ENCODE results near the gene RTF1. TPM values are rescaled to one million over a fixed set of nuclear protein-coding genes. Genes with fewer than 3 reads are reported as not detected.

RTF1 gene
- polyA plus RNA-seq, 2 of the 4 experiments (the other 2 are of a cell fraction) = 21.1 to 22.8 TPM

- Histone ChIP-seq H3K4me1 (no peaks in the 10 kb centered on the region), H3K4me2 (no peak overlapping the region), H3K4me3 (no peak overlapping the region), H3K9me3 (no peaks in the 10 kb centered on the region), H3K27ac (no peak overlapping the region)
- FAIRE-seq (no peak), ATAC-seq (no peak; a peak in 1 of 6 replicates), DNase-seq (ENCODE audit: low read depth in 1 of 2, low spot score in 1 of 2) (no peak)
- POLR2A ChIA-PET = no interaction called here
- CTCF ChIA-PET = no interaction called here
- no peak for TF ChIP-seq ESRRA (IDR thresholded peaks at IDR 0.05; ENCODE audit: borderline replicate concordance, low read length)
- no peak for TF ChIP-seq RARB (CRISPR knock-in tag; IDR thresholded peaks at IDR 0.05)
- no peak for TF ChIP-seq FOXS1 (CRISPR knock-in tag; IDR thresholded peaks at IDR 0.05)
- TF ChIP-seq CHD4 (IDR thresholded peaks at IDR 0.05; ENCODE audit: borderline replicate concordance) = no peak
- TF ChIP-seq GATA3 (IDR thresholded peaks at IDR 0.05; ENCODE audit: borderline replicate concordance) = no peak
- no peak for TF ChIP-seq FOSB (CRISPR knock-in tag; IDR thresholded peaks at IDR 0.05)
- TF ChIP-seq NPAS2 (CRISPR knock-in tag; IDR thresholded peaks at IDR 0.05; ENCODE audit: borderline replicate concordance) = no peak
- no peak for TF ChIP-seq ZFP36 (IDR thresholded peaks at IDR 0.05; ENCODE audit: borderline replicate concordance, partially characterized antibody)
- no peak for TF ChIP-seq EP300 (IDR thresholded peaks at IDR 0.05)
- TF ChIP-seq HEYL (CRISPR knock-in tag; IDR thresholded peaks at IDR 0.05) = no peak
- TF ChIP-seq NR3C1 (IDR thresholded peaks at IDR 0.05) = no peak
- no peak for TF ChIP-seq BHLHE40 (IDR thresholded peaks at IDR 0.05; ENCODE audit: low read depth, low read length)
- WGBS (ENCODE audit: missing lambda C conversion rate) = 96% methylated on average over 2 of the region's 2 CpGs
These were observed 24.2 kb upstream of the RTF1 start for GRCh38 chr15:41392659-41393058.

- 95% methylated on average over 4 of the region's 4 CpGs for WGBS (ENCODE audit: missing lambda C conversion rate)
- TF ChIP-seq FOXS1 (CRISPR knock-in tag; IDR thresholded peaks at IDR 0.05) (no peak), E2F6 (IDR thresholded peaks at IDR 0.05; ENCODE audit: borderline replicate concordance, low read depth) (no peak), HDAC2 (IDR thresholded peaks at IDR 0.05) (no peak), MAFK (IDR thresholded peaks at IDR 0.05; ENCODE audit: partially characterized antibody) (no peak), ELK1 (IDR thresholded peaks at IDR 0.05; ENCODE audit: low read depth, low read length) (no peak), REST (IDR thresholded peaks at IDR 0.05) (no peak), JUNB (IDR thresholded peaks at IDR 0.05) (no peak), RFX5 (IDR thresholded peaks at IDR 0.05) (no peak), POLR2AphosphoS2 (conservative IDR thresholded peaks at IDR 0.05; ENCODE audit: low read length) (no peak), PHF8 (IDR thresholded peaks at IDR 0.05; ENCODE audit: borderline replicate concordance, low read depth) (no peak), RAD21 (conservative IDR thresholded peaks at IDR 0.05 in 1 of 2, IDR thresholded peaks at IDR 0.05 in 1 of 2) (no peak), KDM1A (IDR thresholded peaks at IDR 0.05; ENCODE audit: low read depth) (no peak), GATA3 (IDR thresholded peaks at IDR 0.05; ENCODE audit: borderline replicate concordance) (no peak), RARB (CRISPR knock-in tag; IDR thresholded peaks at IDR 0.05) (no peak), HOXB13 (CRISPR knock-in tag; IDR thresholded peaks at IDR 0.05; ENCODE audit: low read depth) (no peak)
- ATAC-seq = no peak
- no peak overlapping the region for H3K27ac ChIP-seq
- H3K9me3 ChIP-seq = no peaks in the 10 kb centered on the region
- H3K4me2 ChIP-seq = no peak overlapping the region
- H3K4me1 ChIP-seq = no peaks in the 10 kb centered on the region
- CTCF ChIA-PET = no interaction called here
- DNase-seq (ENCODE audit: low read depth in 1 of 2, low spot score in 1 of 2) = no peak
- no peak for FAIRE-seq
- POLR2A ChIA-PET = no interaction called here
- no peak overlapping the region for H3K4me3 ChIP-seq
These were observed 22.0 kb upstream of the RTF1 start for GRCh38 chr15:41394924-41395323.

All from A549 (cell line).